Activated B cell treated with CpG ODN at 0.5 μM for 24 hours (primary cell): ENCODE measurements around the gene ZGPAT. TPM values are rescaled to one million over a fixed set of nuclear protein-coding genes. Genes with fewer than 3 reads are reported as not detected.
A peak's percentile ranks its signal among the peaks of the same experiment; 100 is the strongest.

Experiments used
- ATAC-seq: fragments of 200-7000 bp; cut with Tn5 transposase; one replicate; pipeline ENCODE4 v1.10.0; 2021; ENCODE audit warnings: low read depth, mild to moderate bottlenecking, moderate library complexity
- CTCF ChIA-PET: fragments of 350-600 bp; sonication (Branson Sonifier 250); formaldehyde crosslinking; loops from one replicate; lab custom pipeline; 2021; ENCODE audit warnings: antibody characterized with exemption; lab: Charles Lee
- POLR2A ChIA-PET: fragments of 350-600 bp; sonication (Branson Sonifier 250); formaldehyde crosslinking; loops from one replicate; lab custom pipeline; 2021; ENCODE audit warnings: antibody characterized with exemption; lab: Charles Lee
- DNase-seq: peaks from one replicate; pipeline ENCODE4 v3.0.0; 2022
- H3K27ac Mint-ChIP-seq: one replicate; pipeline ENCODE4 v1.8.0; 2020; ENCODE audit warnings: mixed read lengths
- H3K27me3 Mint-ChIP-seq: one replicate; pipeline ENCODE4 v1.8.0; 2021; ENCODE audit warnings: mixed read lengths
- H3K36me3 Mint-ChIP-seq: one replicate; pipeline ENCODE4 v1.8.0; 2021; ENCODE audit warnings: low read depth, mixed read lengths
- H3K4me1 Mint-ChIP-seq: one replicate; pipeline ENCODE4 v1.8.0; 2021; ENCODE audit warnings: mixed read lengths
- H3K4me3 Mint-ChIP-seq: one replicate; pipeline ENCODE4 v1.8.0; 2020; ENCODE audit warnings: mild to moderate bottlenecking, mixed read lengths
- H3K9me3 Mint-ChIP-seq: one replicate; pipeline ENCODE4 v1.8.0; 2020; ENCODE audit warnings: mixed read lengths
- intact Hi-C: fragments of 100-400 bp; cut with micrococcal nuclease; formaldehyde crosslinking; loops from one replicate; pipeline ENCODE4 v1.15.1; 2024
- total RNA-seq: library from RNA; stranded (reverse); gene quantifications from 2 replicates; pipeline ENCODE4 v1.2.3, GENCODE V29; 2022
- TF ChIP-seq, protein P1 (sequence below): fragments of 200-600 bp; IDR thresholded peaks from one replicate; pipeline ENCODE4 v1.8.0; 2022; ENCODE audit warnings: antibody characterized with exemption, mild to moderate bottlenecking

The ZGPAT gene
- total RNA-seq, 1 donor from 2014 or later: 44.0 TPM

GRCh38 chr20:63708301-63709148, 686 bp downstream of the ZGPAT start:
- TF ChIP-seq, protein P1, sequence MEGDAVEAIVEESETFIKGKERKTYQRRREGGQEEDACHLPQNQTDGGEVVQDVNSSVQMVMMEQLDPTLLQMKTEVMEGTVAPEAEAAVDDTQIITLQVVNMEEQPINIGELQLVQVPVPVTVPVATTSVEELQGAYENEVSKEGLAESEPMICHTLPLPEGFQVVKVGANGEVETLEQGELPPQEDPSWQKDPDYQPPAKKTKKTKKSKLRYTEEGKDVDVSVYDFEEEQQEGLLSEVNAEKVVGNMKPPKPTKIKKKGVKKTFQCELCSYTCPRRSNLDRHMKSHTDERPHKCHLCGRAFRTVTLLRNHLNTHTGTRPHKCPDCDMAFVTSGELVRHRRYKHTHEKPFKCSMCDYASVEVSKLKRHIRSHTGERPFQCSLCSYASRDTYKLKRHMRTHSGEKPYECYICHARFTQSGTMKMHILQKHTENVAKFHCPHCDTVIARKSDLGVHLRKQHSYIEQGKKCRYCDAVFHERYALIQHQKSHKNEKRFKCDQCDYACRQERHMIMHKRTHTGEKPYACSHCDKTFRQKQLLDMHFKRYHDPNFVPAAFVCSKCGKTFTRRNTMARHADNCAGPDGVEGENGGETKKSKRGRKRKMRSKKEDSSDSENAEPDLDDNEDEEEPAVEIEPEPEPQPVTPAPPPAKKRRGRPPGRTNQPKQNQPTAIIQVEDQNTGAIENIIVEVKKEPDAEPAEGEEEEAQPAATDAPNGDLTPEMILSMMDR: no peak
- Mint-ChIP-seq H3K4me3 (peak overlapping the region; percentile 72), H3K27ac (no peak overlapping the region), H3K27me3 (no peaks in the 10 kb centered on the region), H3K9me3 (no peaks in the 10 kb centered on the region), H3K4me1 (peaks cover 41% of the 10 kb centered on the region), H3K36me3 (peaks cover 68% of the 10 kb centered on the region)
- ATAC-seq (peak; percentile 3), DNase-seq (peak; percentile 18)
- intact Hi-C loops: loop anchor here (5.0 kb wide), 3 partner anchors 71 to 264 kb away; no protein-coding TSS in a partner anchor
- ChIA-PET CTCF (interaction anchor here (0.6 to 2.5 kb wide), 5 partner anchors 28 to 272 kb away, joined by 3 to 10 read pairs (median 4); partner anchors contain the start of genes LIME1 and TPD52L2), POLR2A (interaction anchor here (1.0 to 3.4 kb wide), 20 partner anchors 8 to 272 kb away, joined by 3 to 36 read pairs (median 7); partner anchors contain the start of genes FNDC11, GMEB2, LIME1 and PPDPF)

- H3K4me3 Mint-ChIP-seq: peak overlapping the region; percentile 72
- POLR2A ChIA-PET: interaction anchor here (3.4 kb wide), 1 partner anchor 27 kb away, joined by 36 read pairs; the partner anchor contains the start of gene LIME1
- H3K27ac Mint-ChIP-seq: no peak overlapping the region
- no peak for ATAC-seq
- H3K36me3 Mint-ChIP-seq: peaks cover 69% of the 10 kb centered on the region
- CTCF ChIA-PET: no interaction called here
- DNase-seq: no peak
- peaks cover 41% of the 10 kb centered on the region for H3K4me1 Mint-ChIP-seq
- intact Hi-C loops: loop anchor here (5.0 kb wide), 3 partner anchors 72 to 263 kb away; no protein-coding TSS in a partner anchor
- no peaks in the 10 kb centered on the region for H3K27me3 Mint-ChIP-seq
- TF ChIP-seq, protein P1: no peak
- no peaks in the 10 kb centered on the region for H3K9me3 Mint-ChIP-seq
Observed at GRCh38 chr20:63709149-63709527, 1.3 kb downstream of the ZGPAT start.

- Mint-ChIP-seq H3K4me3 (peak overlapping the region; percentile 35), H3K27ac (no peak overlapping the region), H3K27me3 (no peaks in the 10 kb centered on the region), H3K36me3 (peaks cover 67% of the 10 kb centered on the region), H3K9me3 (peaks cover 5% of the 10 kb centered on the region), H3K4me1 (peaks cover 39% of the 10 kb centered on the region)
- CTCF ChIA-PET: no interaction called here
- DNase-seq (no peak), ATAC-seq (no peak)
- intact Hi-C loops: no loop called here
- TF ChIP-seq, protein P1: no peak
- POLR2A ChIA-PET: interaction anchor here (0.6 to 0.7 kb wide), 5 partner anchors 75 to 854 kb away, joined by 3 to 5 read pairs (median 3); no protein-coding TSS in a partner anchor
Observed at GRCh38 chr20:63711085-63711645, 3.3 kb downstream of the ZGPAT start.

GRCh38 chr20:63712191-63712590, 4.4 kb downstream of the ZGPAT start:
- CTCF ChIA-PET: no interaction called here
- POLR2A ChIA-PET: interaction anchor here (0.7 kb wide), 3 partner anchors 15 to 191 kb away, joined by 3 read pairs; no protein-coding TSS in a partner anchor
- H3K27ac Mint-ChIP-seq: no peak overlapping the region
- peaks cover 30% of the 10 kb centered on the region for H3K4me1 Mint-ChIP-seq
- TF ChIP-seq, protein P1: no peak
- intact Hi-C loops: no loop called here
- no peak overlapping the region for H3K4me3 Mint-ChIP-seq
- DNase-seq (no peak), ATAC-seq (no peak)
- H3K27me3 Mint-ChIP-seq: no peaks in the 10 kb centered on the region
- H3K36me3 Mint-ChIP-seq: peaks cover 67% of the 10 kb centered on the region
- peaks cover 7% of the 10 kb centered on the region for H3K9me3 Mint-ChIP-seq
